Umbilical cord (tissue), 2 donors: ENCODE results near the gene DAPK2. TPM values are rescaled to one million over a fixed set of nuclear protein-coding genes. Genes with fewer than 3 reads are reported as not detected.
"Not testable (repeated sequence)": the region's sequence is repeated elsewhere in the genome, so short reads cannot be mapped to it uniquely, and the experiment has no call there.

Experiments
- DNase-seq: peaks from one replicate; pipeline ENCODE4 v3.0.0-alpha.2; 2015; ENCODE audit warnings: low spot score
- total RNA-seq: library from RNA; depleted of rRNA; stranded (reverse); fragments of >200 nt; gene quantifications from one replicate; pipeline ENCODE4 v1.2.3, GENCODE V29; 2014; ENCODE audit warnings: low replicate concordance; ENCODE audit not compliant: insufficient read depth

The DAPK2 gene
- total RNA-seq, 1 donor from 2014 or later, result 2.2 TPM

- DNase-seq, result no peak
Measured at GRCh38 chr15:63915873-63916771, 130.2 kb downstream of the DAPK2 start.

- no peak for DNase-seq
Measured at GRCh38 chr15:63915209-63915872, 130.9 kb downstream of the DAPK2 start.

- DNase-seq, result no peak
Measured at GRCh38 chr15:63913786-63914315, 132.4 kb downstream of the DAPK2 start.

- DNase-seq, result no peak
Measured at GRCh38 chr15:63913336-63913735, 132.9 kb downstream of the DAPK2 start.

- no peak for DNase-seq
Measured at GRCh38 chr15:63912061-63912615, 134.1 kb downstream of the DAPK2 start.

GRCh38 chr15:63911160-63911559 lies 135.1 kb downstream of the DAPK2 start:
- no peak for DNase-seq

GRCh38 chr15:63909819-63910437 lies 136.4 kb downstream of the DAPK2 start:
- DNase-seq, result peak; percentile 87

GRCh38 chr15:63908991-63909390 lies 137.3 kb downstream of the DAPK2 start:
- DNase-seq, result no peak

GRCh38 chr15:63908281-63908680 lies 138.0 kb downstream of the DAPK2 start:
- DNase-seq, result no peak

- DNase-seq, result no peak
Measured at GRCh38 chr15:63907521-63907920, 138.8 kb downstream of the DAPK2 start.

GRCh38 chr15:63906266-63906584 lies 140.1 kb downstream of the DAPK2 start:
- DNase-seq, result no peak

- no peak for DNase-seq
Measured at GRCh38 chr15:63905558-63906265, 140.6 kb downstream of the DAPK2 start.

GRCh38 chr15:63905131-63905530 lies 141.2 kb downstream of the DAPK2 start:
- no peak for DNase-seq

GRCh38 chr15:63904042-63904441 lies 142.2 kb downstream of the DAPK2 start:
- DNase-seq, result no peak

GRCh38 chr15:63902671-63903035 lies 143.6 kb downstream of the DAPK2 start:
- DNase-seq, result no peak

GRCh38 chr15:63901912-63902670 lies 144.2 kb downstream of the DAPK2 start:
- DNase-seq, result no peak

GRCh38 chr15:63900306-63900705 lies 146.0 kb downstream of the DAPK2 start:
- no peak for DNase-seq

GRCh38 chr15:63899606-63900005 lies 146.7 kb downstream of the DAPK2 start:
- DNase-seq, result not testable (repeated sequence)

GRCh38 chr15:63899193-63899592 lies 147.1 kb downstream of the DAPK2 start:
- no peak for DNase-seq

GRCh38 chr15:63896336-63897115 lies 149.8 kb downstream of the DAPK2 start:
- DNase-seq, result no peak
